Skeletal muscle tissue (tissue), 4 donors: Measurements from ENCODE around the gene MYO5C. TPM values are rescaled to one million over a fixed set of nuclear protein-coding genes. Genes with fewer than 3 reads are reported as not detected.

Experiments
- H3K27ac ChIP-seq: one replicate; pipeline ENCODE4 v1.7.0; 2013; ENCODE audit warnings: mild to moderate bottlenecking, low read depth, low read length, inconsistent platforms
- H3K27me3 ChIP-seq, 3 donors: one replicate each; pipeline ENCODE4 v1.7.0; 2013; ENCODE audit warnings: low read length in 3 of 3; ENCODE audit not compliant: control insufficient read depth in 3 of 3, insufficient read depth in 3 of 3
- H3K36me3 ChIP-seq, 3 donors: one replicate each; pipeline ENCODE4 v1.7.0; 2013; ENCODE audit warnings: low read length in 3 of 3; ENCODE audit not compliant: control insufficient read depth in 3 of 3, insufficient read depth in 3 of 3
- H3K4me1 ChIP-seq, 3 donors: one replicate each; pipeline ENCODE4 v1.7.0; 2013; ENCODE audit warnings: low read length in 3 of 3, mild to moderate bottlenecking in 3 of 3; ENCODE audit not compliant: control insufficient read depth in 3 of 3, insufficient read depth in 3 of 3
- H3K4me3 ChIP-seq, 3 donors: one replicate each; pipeline ENCODE4 v1.7.0; 2013; ENCODE audit warnings: low read length in 3 of 3
- H3K9ac ChIP-seq, 3 donors: one replicate each; pipeline ENCODE4 v1.7.0; 2013; ENCODE audit warnings: low read length in 3 of 3, mild to moderate bottlenecking in 3 of 3, moderate library complexity in 2 of 3, low read depth in 1 of 3
- H3K9me3 ChIP-seq, 3 donors: one replicate each; pipeline ENCODE4 v1.7.0; 2013; ENCODE audit warnings: low read length in 3 of 3; ENCODE audit not compliant: control insufficient read depth in 3 of 3
- total RNA-seq: library from RNA; depleted of rRNA; stranded (reverse); fragments of >200 nt; gene quantifications from one replicate; pipeline ENCODE4 v1.2.3, GENCODE V29; 2014
- donor health status: Osteomylitis.

Gene MYO5C
- total RNA-seq, 1 donor from 2014 or later, result 3.7 TPM

- H3K27ac ChIP-seq, result no peak overlapping the region
- no peaks in the 10 kb centered on the region for H3K27me3 ChIP-seq
- peaks cover 2 to 9% (median 5%) of the 10 kb centered on the region in 3 donors for H3K36me3 ChIP-seq
These were observed 13.2 kb downstream of the MYO5C start for GRCh38 chr15:52282418-52282817.

GRCh38 chr15:52281085-52282035 is 14.2 kb downstream of the MYO5C start:
- Histone ChIP-seq H3K4me3 (no peak overlapping the region), H3K36me3 (peaks cover 2 to 14% (median 9%) of the 10 kb centered on the region in 3 donors), H3K9me3 (no peaks in the 10 kb centered on the region), H3K9ac (no peak overlapping the region), H3K27me3 (no peaks in the 10 kb centered on the region), H3K4me1 (peaks cover 3 to 6% (median 4%) of the 10 kb centered on the region in 3 donors), H3K27ac (no peak overlapping the region)

More at GRCh38 chr15:52282418-52282817, 13.2 kb downstream of the MYO5C start:
- no peak overlapping the region for H3K4me3 ChIP-seq
- no peaks in the 10 kb centered on the region for H3K9me3 ChIP-seq
- H3K9ac ChIP-seq, result no peak overlapping the region
- peaks cover 3 to 6% (median 4%) of the 10 kb centered on the region in 3 donors for H3K4me1 ChIP-seq

GRCh38 chr15:52280326-52281084 is 15.1 kb downstream of the MYO5C start:
- Histone ChIP-seq H3K4me3 (no peak overlapping the region), H3K36me3 (peaks cover 3 to 14% (median 9%) of the 10 kb centered on the region in 3 donors), H3K9me3 (no peaks in the 10 kb centered on the region), H3K4me1 (peaks cover 3 to 6% (median 4%) of the 10 kb centered on the region in 3 donors), H3K27ac (no peak overlapping the region), H3K9ac (no peak overlapping the region), H3K27me3 (no peaks in the 10 kb centered on the region)

- Histone ChIP-seq H3K9me3 (no peaks in the 10 kb centered on the region), H3K27ac (no peak overlapping the region), H3K4me1 (peaks cover 3 to 6% (median 4%) of the 10 kb centered on the region in 3 donors), H3K27me3 (no peaks in the 10 kb centered on the region), H3K36me3 (peaks cover 6 to 15% (median 14%) of the 10 kb centered on the region in 3 donors), H3K9ac (no peak overlapping the region), H3K4me3 (no peak overlapping the region)
These were observed 16.8 kb downstream of the MYO5C start for GRCh38 chr15:52278636-52279367.

- Histone ChIP-seq H3K9ac (no peak overlapping the region), H3K4me3 (no peak overlapping the region), H3K27ac (no peak overlapping the region), H3K27me3 (no peaks in the 10 kb centered on the region), H3K4me1 (peaks cover 3 to 6% (median 4%) of the 10 kb centered on the region in 3 donors), H3K36me3 (peaks cover 5 to 15% (median 14%) of the 10 kb centered on the region in 3 donors), H3K9me3 (no peaks in the 10 kb centered on the region)
These were observed 17.5 kb downstream of the MYO5C start for GRCh38 chr15:52278135-52278534.

- H3K4me3 ChIP-seq, result no peak overlapping the region
- no peak overlapping the region for H3K9ac ChIP-seq
- peaks cover 3 to 6% (median 4%) of the 10 kb centered on the region in 3 donors for H3K4me1 ChIP-seq
- peaks cover 5 to 15% (median 14%) of the 10 kb centered on the region in 3 donors for H3K36me3 ChIP-seq
- no peaks in the 10 kb centered on the region for H3K27me3 ChIP-seq
- no peak overlapping the region for H3K27ac ChIP-seq
- H3K9me3 ChIP-seq, result no peaks in the 10 kb centered on the region
These were observed 18.0 kb downstream of the MYO5C start for GRCh38 chr15:52277575-52277974.

- H3K9me3 ChIP-seq, result no peaks in the 10 kb centered on the region
- H3K4me3 ChIP-seq, result no peak overlapping the region
- H3K27me3 ChIP-seq, result no peaks in the 10 kb centered on the region
- no peak overlapping the region for H3K9ac ChIP-seq
- no peak overlapping the region for H3K27ac ChIP-seq
- peaks cover under 1 to 5% (median 3%) of the 10 kb centered on the region in 3 donors for H3K4me1 ChIP-seq
- peaks cover 5 to 22% (median 16%) of the 10 kb centered on the region in 3 donors for H3K36me3 ChIP-seq
These were observed 19.3 kb downstream of the MYO5C start for GRCh38 chr15:52276256-52276770.

- Histone ChIP-seq H3K27me3 (no peaks in the 10 kb centered on the region), H3K4me1 (peaks cover 5 to 8% (median 7%) of the 10 kb centered on the region in 3 donors), H3K27ac (no peak overlapping the region), H3K9ac (no peak overlapping the region), H3K36me3 (peaks cover 0 to 3% (median 2%) of the 10 kb centered on the region in 3 donors), H3K4me3 (no peak overlapping the region), H3K9me3 (no peaks in the 10 kb centered on the region)
These were observed 31.9 kb downstream of the MYO5C start for GRCh38 chr15:52263563-52264282.

GRCh38 chr15:52262364-52262763 is 33.2 kb downstream of the MYO5C start:
- H3K9me3 ChIP-seq, result no peaks in the 10 kb centered on the region
- H3K4me1 ChIP-seq, result peaks cover 14 to 21% (median 19%) of the 10 kb centered on the region in 3 donors
- no peak overlapping the region for H3K4me3 ChIP-seq
- H3K27me3 ChIP-seq, result no peaks in the 10 kb centered on the region
- H3K36me3 ChIP-seq, result no peaks in the 10 kb centered on the region
- H3K27ac ChIP-seq, result peak overlapping the region; percentile 68
- H3K9ac ChIP-seq, result peak overlapping the region in 1 of 3 donors; percentile 33
